ENCODE measurements around the gene CEP131. TPM values are rescaled to one million over a fixed set of nuclear protein-coding genes. Genes with fewer than 3 reads are reported as not detected.

The CEP131 gene
- total and polyA plus RNA-seq, 7 donors: 1.8 to 11.6 (median 5.0) TPM

GRCh38 chr17:81197409-81197795, 25.4 kb downstream of the CEP131 start:
- DNase-seq: no peak
- H3K36me3 ChIP-seq: peaks cover 0 to 16% (median 0%) of the 10 kb centered on the region in 4 donors
- H3K9me3 ChIP-seq: no peaks in the 10 kb centered on the region
- H3K4me3 ChIP-seq: no peak overlapping the region
- 84 to 91% methylated on average over 14 of the region's 14 CpGs for WGBS, 2 donors
- intact Hi-C loops (cut with DNase I): no loop called here
- no peaks in the 10 kb centered on the region for H3K27me3 ChIP-seq
- H3K27ac ChIP-seq: no peak overlapping the region
- H3K4me1 ChIP-seq: peaks cover 0 to 28% (median 0%) of the 10 kb centered on the region in 4 donors
- TF ChIP-seq POLR2AphosphoS5 (IDR thresholded peaks at IDR 0.05) (no peak), POLR2A (IDR thresholded peaks at IDR 0.05) (no peak), EP300 (IDR thresholded peaks at IDR 0.05) (no peak)
- TF ChIP-seq, protein P1, sequence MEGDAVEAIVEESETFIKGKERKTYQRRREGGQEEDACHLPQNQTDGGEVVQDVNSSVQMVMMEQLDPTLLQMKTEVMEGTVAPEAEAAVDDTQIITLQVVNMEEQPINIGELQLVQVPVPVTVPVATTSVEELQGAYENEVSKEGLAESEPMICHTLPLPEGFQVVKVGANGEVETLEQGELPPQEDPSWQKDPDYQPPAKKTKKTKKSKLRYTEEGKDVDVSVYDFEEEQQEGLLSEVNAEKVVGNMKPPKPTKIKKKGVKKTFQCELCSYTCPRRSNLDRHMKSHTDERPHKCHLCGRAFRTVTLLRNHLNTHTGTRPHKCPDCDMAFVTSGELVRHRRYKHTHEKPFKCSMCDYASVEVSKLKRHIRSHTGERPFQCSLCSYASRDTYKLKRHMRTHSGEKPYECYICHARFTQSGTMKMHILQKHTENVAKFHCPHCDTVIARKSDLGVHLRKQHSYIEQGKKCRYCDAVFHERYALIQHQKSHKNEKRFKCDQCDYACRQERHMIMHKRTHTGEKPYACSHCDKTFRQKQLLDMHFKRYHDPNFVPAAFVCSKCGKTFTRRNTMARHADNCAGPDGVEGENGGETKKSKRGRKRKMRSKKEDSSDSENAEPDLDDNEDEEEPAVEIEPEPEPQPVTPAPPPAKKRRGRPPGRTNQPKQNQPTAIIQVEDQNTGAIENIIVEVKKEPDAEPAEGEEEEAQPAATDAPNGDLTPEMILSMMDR (IDR thresholded peaks at IDR 0.05): no peak

DNA sequence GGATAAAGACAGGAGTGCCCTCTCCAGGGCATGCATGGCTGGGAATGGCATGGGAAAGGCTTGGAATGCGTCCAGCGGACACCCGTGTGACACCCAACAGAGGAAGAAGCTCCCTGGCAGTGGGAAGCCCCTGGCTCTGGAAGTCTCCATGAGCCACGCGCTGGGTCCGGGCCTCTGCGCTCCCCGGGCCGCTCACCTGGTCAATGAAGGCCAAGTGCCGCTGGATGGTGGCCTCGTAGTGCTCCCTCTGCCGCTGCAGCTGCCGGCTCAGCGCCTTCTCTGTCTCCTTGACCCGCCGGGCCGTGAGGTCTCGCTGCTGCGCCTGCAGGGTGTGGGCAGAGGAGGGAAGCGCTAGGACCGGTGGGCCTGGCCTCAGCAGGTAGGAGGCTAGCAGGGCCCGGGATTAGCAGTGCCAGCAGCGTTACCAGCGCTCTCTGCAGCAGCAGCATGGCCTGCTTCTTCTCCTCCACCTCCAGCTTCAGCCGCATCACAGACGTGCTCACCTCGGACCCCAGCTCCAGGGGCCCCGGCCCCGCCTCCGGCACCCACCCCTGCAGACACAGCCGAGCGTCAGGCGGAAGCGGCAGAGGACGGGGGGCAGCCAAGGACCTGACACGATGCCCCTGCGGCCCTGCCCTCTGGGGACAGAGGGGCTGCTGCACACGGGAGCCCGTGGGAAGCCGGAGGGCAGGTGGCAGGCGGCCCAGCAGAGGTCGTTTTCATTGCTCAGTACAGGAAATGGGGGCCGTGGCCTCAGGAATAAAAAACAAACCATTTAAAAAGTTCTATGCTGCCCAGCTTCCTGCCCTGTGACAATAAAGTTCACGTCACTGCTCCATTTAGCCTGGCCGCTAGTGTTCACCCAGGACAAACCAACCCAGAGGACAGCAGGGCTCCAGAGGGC, 26.0 kb downstream of the CEP131 start:
- no peak overlapping the region for H3K4me3 ChIP-seq
- intact Hi-C loops (cut with DNase I): no loop called here
- no peak for TF ChIP-seq POLR2A (IDR thresholded peaks at IDR 0.05)
- TF ChIP-seq, protein P1 (IDR thresholded peaks at IDR 0.05): no peak
- no peak for TF ChIP-seq EP300 (IDR thresholded peaks at IDR 0.05)
- no peak for TF ChIP-seq POLR2AphosphoS5 (IDR thresholded peaks at IDR 0.05)
- 90 to 92% methylated on average over 45 of the region's 45 CpGs for WGBS, 2 donors
- peaks cover 0 to 28% (median 0%) of the 10 kb centered on the region in 4 donors for H3K4me1 ChIP-seq
- no peak for DNase-seq
- H3K27ac ChIP-seq: no peak overlapping the region
- H3K9me3 ChIP-seq: no peaks in the 10 kb centered on the region
- no peaks in the 10 kb centered on the region for H3K27me3 ChIP-seq
- peaks cover 0 to 13% (median 0%) of the 10 kb centered on the region in 4 donors for H3K36me3 ChIP-seq

DNA sequence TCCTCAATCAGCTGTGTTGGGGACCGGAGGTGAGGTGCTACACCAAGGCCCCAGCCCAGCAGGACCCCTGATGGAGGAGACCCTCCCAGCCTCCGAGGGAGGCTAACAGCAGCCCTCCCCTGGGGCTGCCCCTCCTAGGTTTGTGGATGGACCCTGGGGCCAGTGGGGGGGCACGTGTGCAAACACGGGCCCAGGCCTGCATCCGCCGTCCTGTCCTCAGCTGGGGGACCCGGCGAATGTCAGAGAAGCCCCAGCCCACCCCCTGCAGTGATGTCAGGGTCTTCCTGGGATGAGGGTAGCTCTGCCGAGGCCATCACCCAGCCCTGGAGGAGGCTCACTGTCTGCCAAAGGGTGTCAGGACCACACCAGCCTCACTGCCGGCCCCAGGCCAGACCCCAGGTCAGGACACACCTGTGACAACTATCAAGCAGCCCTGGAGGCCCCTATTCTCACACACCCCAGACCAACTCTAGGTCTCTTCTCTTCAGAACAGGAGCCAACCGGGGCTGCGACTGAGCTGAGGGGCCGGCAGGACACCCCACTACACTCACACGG, 26.7 kb downstream of the CEP131 start:
- no peak overlapping the region for H3K4me3 ChIP-seq
- H3K36me3 ChIP-seq: peaks cover 0 to 13% (median 0%) of the 10 kb centered on the region in 4 donors
- H3K27ac ChIP-seq: no peak overlapping the region
- peaks cover 0 to 28% (median 0%) of the 10 kb centered on the region in 4 donors for H3K4me1 ChIP-seq
- intact Hi-C loops (cut with DNase I): no loop called here
- TF ChIP-seq POLR2AphosphoS5 (IDR thresholded peaks at IDR 0.05) (no peak), EP300 (IDR thresholded peaks at IDR 0.05) (no peak), POLR2A (IDR thresholded peaks at IDR 0.05) (no peak)
- TF ChIP-seq, protein P1 (IDR thresholded peaks at IDR 0.05): no peak
- 90 to 94% methylated on average over 14 of the region's 14 CpGs for WGBS, 2 donors
- DNase-seq: no peak
- no peaks in the 10 kb centered on the region for H3K27me3 ChIP-seq
- H3K9me3 ChIP-seq: no peaks in the 10 kb centered on the region

DNA sequence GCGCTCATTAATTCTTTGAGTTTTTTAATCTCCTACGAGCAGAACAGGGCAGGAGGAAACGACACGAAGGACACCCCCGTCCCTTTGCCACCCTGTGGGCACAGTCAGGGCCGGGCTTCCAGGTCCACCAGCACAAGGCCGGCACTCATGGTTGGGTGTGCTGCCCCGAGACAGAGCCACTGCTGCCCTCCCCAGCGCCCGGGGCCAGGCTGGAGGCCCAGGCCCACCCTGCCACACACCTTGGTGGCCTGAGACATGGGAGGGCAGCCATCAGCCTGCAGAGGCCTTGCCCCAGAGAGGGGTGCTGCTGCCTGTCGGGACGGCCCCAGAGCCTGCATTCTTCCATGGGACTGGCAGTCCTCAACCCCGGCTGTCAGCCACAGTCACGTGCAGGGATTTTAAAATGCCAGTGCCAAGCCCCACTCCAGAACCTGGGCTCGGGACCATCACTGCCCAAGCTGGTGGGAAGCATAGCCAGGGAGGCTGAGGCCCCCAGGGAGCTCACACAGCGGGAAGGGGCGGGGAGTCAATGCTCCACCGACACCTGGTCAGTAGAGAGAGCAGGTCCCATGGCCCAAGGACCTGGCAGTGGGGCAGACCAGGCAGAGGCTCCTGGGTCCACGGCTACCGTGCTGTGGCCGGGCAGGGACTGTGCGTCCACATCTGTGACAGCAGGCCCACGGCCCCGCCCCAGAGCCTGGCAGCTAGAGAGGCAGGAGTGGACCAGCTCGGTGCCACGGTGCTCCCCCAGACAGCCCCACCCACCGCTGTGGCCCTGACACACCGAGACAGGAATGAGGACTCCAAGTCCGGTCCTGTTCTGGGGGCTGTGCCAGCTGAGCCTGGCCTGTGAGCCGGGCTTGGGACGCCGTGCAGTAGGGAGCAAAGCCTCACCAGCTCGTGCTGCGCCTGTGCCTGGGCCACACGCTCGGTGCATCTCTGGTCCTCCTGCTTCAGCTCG, 27.5 kb downstream of the CEP131 start:
- H3K27ac ChIP-seq: no peak overlapping the region
- H3K4me3 ChIP-seq: no peak overlapping the region
- WGBS, 2 donors: 92 to 95% methylated on average over 37 of the region's 37 CpGs
- no peak for DNase-seq
- intact Hi-C loops (cut with DNase I): no loop called here
- peaks cover 0 to 18% (median 0%) of the 10 kb centered on the region in 4 donors for H3K36me3 ChIP-seq
- no peaks in the 10 kb centered on the region for H3K27me3 ChIP-seq
- no peaks in the 10 kb centered on the region for H3K9me3 ChIP-seq
- H3K4me1 ChIP-seq: peaks cover 0 to 28% (median 0%) of the 10 kb centered on the region in 4 donors
- no peak for TF ChIP-seq POLR2A (IDR thresholded peaks at IDR 0.05)
- TF ChIP-seq, protein P1 (IDR thresholded peaks at IDR 0.05): no peak
- TF ChIP-seq EP300 (IDR thresholded peaks at IDR 0.05): no peak
- TF ChIP-seq POLR2AphosphoS5 (IDR thresholded peaks at IDR 0.05): no peak

Measured in sigmoid colon (tissue), 7 donors.